ENCODE measurements around the gene UBE3B. TPM values are rescaled to one million over a fixed set of nuclear protein-coding genes. Genes with fewer than 3 reads are reported as not detected.

The UBE3B gene
- total RNA-seq, 3 donors from 2014 or later, result 24.1 to 25.4 (median 24.4) TPM

DNA sequence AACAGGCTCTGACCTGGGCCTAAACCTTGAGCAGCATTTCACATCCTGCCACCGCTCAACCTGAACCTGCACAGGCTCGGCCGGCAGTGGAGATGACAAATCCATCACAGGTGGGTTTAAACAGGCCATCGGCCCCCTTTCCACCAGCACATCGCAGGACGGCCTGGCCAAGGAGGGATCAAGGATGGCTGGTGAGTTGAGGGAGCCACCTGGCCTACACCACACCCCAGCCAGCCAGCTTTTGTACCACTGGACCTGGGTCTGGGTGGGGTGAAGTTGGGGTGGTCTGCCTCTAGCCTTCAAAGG, 81.7 kb downstream of the UBE3B start:
- Mint-ChIP-seq H3K4me3 (no peak overlapping the region), H3K9me3 (no peaks in the 10 kb centered on the region), H3K36me3 (ENCODE audit: insufficient read depth) (peaks cover 19% of the 10 kb centered on the region), H3K27me3 (ENCODE audit: low read depth) (no peaks in the 10 kb centered on the region), H3K4me1 (ENCODE audit: low read depth) (no peaks in the 10 kb centered on the region)
- DNase-seq (no peak), ATAC-seq (no peak)

GRCh38 chr12:109559601-109560000, 82.2 kb downstream of the UBE3B start:
- ATAC-seq (no peak), DNase-seq (no peak)
- H3K4me3 Mint-ChIP-seq, result no peak overlapping the region
- H3K27me3 Mint-ChIP-seq (ENCODE audit: low read depth), result no peaks in the 10 kb centered on the region
- peaks cover 19% of the 10 kb centered on the region for H3K36me3 Mint-ChIP-seq (ENCODE audit: insufficient read depth)
- H3K9me3 Mint-ChIP-seq, result no peaks in the 10 kb centered on the region
- no peaks in the 10 kb centered on the region for H3K4me1 Mint-ChIP-seq (ENCODE audit: low read depth)

- DNase-seq, result no peak
- H3K36me3 Mint-ChIP-seq (ENCODE audit: insufficient read depth), result peaks cover 19% of the 10 kb centered on the region
- no peaks in the 10 kb centered on the region for H3K9me3 Mint-ChIP-seq
- H3K4me1 Mint-ChIP-seq (ENCODE audit: low read depth), result no peaks in the 10 kb centered on the region
- ATAC-seq, result no peak
- no peak overlapping the region for H3K4me3 Mint-ChIP-seq
- no peaks in the 10 kb centered on the region for H3K27me3 Mint-ChIP-seq (ENCODE audit: low read depth)
These were observed 83.7 kb downstream of the UBE3B start for GRCh38 chr12:109560867-109561710.

GRCh38 chr12:109561711-109562030, 84.2 kb downstream of the UBE3B start:
- Mint-ChIP-seq H3K9me3 (no peaks in the 10 kb centered on the region), H3K36me3 (ENCODE audit: insufficient read depth) (peaks cover 16% of the 10 kb centered on the region), H3K4me3 (no peak overlapping the region), H3K27me3 (ENCODE audit: low read depth) (no peaks in the 10 kb centered on the region), H3K4me1 (ENCODE audit: low read depth) (no peaks in the 10 kb centered on the region)
- ATAC-seq (no peak), DNase-seq (no peak)

DNA sequence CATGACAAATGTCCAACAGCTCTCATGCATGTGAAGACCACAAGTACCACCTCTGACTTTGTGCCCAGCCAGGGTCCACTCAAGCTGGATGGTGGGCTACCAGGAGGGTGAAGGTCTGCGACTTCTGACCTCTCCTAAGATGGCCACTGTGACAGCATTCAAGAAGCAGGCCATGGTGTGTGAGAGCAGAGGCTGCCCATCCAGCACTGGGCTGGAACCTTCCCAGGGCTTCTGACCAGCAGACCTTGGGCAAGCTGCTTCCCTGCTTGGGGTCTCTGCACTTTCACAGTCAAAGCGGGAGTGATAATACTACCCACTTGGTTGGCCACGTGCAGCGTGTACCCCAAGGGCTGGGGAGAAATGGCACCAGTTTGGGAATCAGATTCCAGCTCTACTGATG, 85.4 kb downstream of the UBE3B start:
- no peaks in the 10 kb centered on the region for H3K27me3 Mint-ChIP-seq (ENCODE audit: low read depth)
- ATAC-seq (no peak), DNase-seq (no peak)
- no peaks in the 10 kb centered on the region for H3K9me3 Mint-ChIP-seq
- peaks cover 20% of the 10 kb centered on the region for H3K36me3 Mint-ChIP-seq (ENCODE audit: insufficient read depth)
- no peaks in the 10 kb centered on the region for H3K4me1 Mint-ChIP-seq (ENCODE audit: low read depth)
- H3K4me3 Mint-ChIP-seq, result no peak overlapping the region

DNA sequence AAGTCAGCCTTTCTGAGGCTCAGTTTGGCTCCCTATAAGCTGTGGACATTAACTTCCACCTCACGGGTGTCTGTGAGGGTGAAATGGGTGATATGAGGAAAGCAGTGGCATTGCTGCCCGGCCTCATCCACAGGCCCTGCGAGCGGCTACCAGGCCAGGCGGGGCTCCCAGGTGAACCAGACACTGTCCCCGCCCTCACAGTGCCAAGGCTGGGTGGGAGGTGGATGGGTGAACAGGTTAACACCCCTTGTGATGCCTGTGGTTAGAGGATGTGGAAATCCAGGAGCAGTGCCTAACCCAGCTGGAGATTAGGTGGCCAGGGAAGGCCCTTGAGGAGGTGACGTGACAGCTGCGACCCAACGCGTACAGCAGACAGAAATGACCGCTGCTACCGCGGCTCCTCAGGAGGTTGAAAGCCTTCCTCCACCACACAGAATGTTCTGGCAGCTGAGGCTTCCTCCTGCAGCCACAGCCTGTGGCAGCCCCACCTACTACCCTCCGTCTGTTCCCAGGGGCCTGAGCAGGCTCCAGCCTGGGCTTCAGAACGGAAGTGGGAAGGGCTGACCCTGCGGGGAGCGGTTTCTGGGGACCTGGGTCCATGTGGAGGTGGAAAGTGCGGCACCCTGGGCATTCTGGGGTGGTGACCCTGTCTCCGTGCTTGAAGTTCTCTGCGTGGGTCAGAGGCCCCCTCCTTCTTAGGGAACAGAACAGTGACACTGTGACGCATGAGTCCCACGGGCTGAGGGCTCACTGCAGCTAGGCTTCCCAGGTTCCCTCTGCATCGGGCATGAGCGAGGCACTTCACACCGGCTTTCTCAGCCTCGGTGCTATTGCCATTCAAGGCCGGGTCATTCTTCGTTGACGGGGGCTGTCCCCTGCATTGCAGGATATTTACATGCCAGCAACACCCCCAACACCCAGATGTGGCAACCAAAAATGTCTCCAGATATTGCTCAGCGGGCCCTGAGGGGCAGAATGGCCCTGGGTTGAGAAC, 86.2 kb downstream of the UBE3B start:
- no peak overlapping the region for H3K4me3 Mint-ChIP-seq
- H3K4me1 Mint-ChIP-seq (ENCODE audit: low read depth), result no peaks in the 10 kb centered on the region
- peaks cover 20% of the 10 kb centered on the region for H3K36me3 Mint-ChIP-seq (ENCODE audit: insufficient read depth)
- ATAC-seq (no peak), DNase-seq (no peak)
- no peaks in the 10 kb centered on the region for H3K27me3 Mint-ChIP-seq (ENCODE audit: low read depth)
- H3K9me3 Mint-ChIP-seq, result no peaks in the 10 kb centered on the region

DNA sequence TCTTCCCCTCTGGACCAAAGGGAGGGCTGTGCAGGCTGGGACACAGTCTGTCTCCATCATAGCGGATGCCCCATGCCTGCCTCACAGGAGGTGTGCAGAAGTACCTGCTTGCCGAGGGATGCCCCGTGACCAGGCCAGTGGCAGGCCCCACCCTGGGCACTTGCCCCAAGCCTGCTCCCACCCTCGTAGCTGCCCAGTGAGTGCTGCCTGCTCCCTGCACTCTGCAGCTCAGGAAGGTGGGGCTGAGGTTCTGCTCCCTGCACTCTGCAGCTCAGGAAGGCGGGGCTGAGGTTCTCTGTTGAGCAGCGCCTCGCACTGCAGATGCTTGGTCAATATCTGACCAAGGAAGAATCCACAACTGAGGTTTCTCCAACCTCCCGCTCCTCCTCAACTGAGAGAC, 89.0 kb downstream of the UBE3B start:
- no peak for DNase-seq
- H3K9me3 Mint-ChIP-seq, result no peaks in the 10 kb centered on the region
- H3K36me3 Mint-ChIP-seq (ENCODE audit: insufficient read depth), result peaks cover 21% of the 10 kb centered on the region
- ATAC-seq, result no peak
- H3K4me1 Mint-ChIP-seq (ENCODE audit: low read depth), result no peaks in the 10 kb centered on the region
- no peak overlapping the region for H3K4me3 Mint-ChIP-seq
- H3K27me3 Mint-ChIP-seq (ENCODE audit: low read depth), result no peaks in the 10 kb centered on the region

DNA sequence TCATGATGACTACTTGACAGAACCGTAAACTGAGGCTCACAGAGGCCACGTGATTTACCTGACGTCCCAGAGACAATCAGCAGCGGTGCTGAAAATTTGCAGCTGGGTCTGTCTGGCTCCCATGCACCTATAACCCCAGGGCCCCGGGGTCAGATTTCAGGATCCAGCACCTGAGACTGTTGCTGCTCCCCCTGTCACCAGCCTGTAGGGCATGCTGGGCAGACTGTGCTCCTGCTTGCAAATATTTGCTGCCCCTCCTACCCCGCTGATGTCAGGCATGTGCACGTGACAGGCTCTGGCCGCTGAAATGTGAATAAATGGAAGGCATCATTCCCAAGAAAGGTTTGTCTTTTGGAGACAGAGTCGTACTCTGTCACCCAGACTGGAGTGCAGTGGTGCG, 89.9 kb downstream of the UBE3B start:
- H3K9me3 Mint-ChIP-seq, result no peaks in the 10 kb centered on the region
- H3K4me3 Mint-ChIP-seq, result no peak overlapping the region
- no peak for ATAC-seq
- H3K27me3 Mint-ChIP-seq (ENCODE audit: low read depth), result no peaks in the 10 kb centered on the region
- H3K36me3 Mint-ChIP-seq (ENCODE audit: insufficient read depth), result peaks cover 12% of the 10 kb centered on the region
- no peak for DNase-seq
- peaks cover 4% of the 10 kb centered on the region for H3K4me1 Mint-ChIP-seq (ENCODE audit: low read depth)

GRCh38 chr12:109567967-109568366, 90.5 kb downstream of the UBE3B start:
- no peak overlapping the region for H3K4me3 Mint-ChIP-seq
- peaks cover 8% of the 10 kb centered on the region for H3K4me1 Mint-ChIP-seq (ENCODE audit: low read depth)
- no peak for DNase-seq
- ATAC-seq, result no peak
- H3K36me3 Mint-ChIP-seq (ENCODE audit: insufficient read depth), result peaks cover 9% of the 10 kb centered on the region
- no peaks in the 10 kb centered on the region for H3K9me3 Mint-ChIP-seq
- H3K27me3 Mint-ChIP-seq (ENCODE audit: low read depth), result no peaks in the 10 kb centered on the region

DNA sequence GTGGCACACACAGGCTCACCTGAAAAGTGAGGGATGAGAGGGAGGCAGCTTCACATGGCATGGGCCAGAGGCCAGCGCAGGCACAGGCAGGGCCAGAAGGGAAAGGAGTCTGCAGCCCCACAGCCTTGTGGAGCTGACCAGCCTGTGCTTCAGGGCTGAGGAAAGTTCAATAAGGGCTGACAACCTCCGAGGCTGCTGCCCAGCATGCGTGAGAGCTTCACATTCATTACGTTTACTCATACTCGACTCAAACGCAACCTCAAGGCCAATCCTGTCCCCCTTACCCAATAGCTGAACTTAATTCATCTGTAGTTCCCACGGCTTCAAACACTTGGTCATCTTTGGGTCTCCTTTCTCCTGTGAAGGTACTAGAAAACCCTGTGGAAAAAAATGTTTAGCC, 91.1 kb downstream of the UBE3B start:
- H3K36me3 Mint-ChIP-seq (ENCODE audit: insufficient read depth), result peaks cover 9% of the 10 kb centered on the region
- ATAC-seq, result no peak
- H3K9me3 Mint-ChIP-seq, result no peaks in the 10 kb centered on the region
- H3K27me3 Mint-ChIP-seq (ENCODE audit: low read depth), result no peaks in the 10 kb centered on the region
- no peak for DNase-seq
- H3K4me3 Mint-ChIP-seq, result no peak overlapping the region
- H3K4me1 Mint-ChIP-seq (ENCODE audit: low read depth), result peaks cover 11% of the 10 kb centered on the region

- Mint-ChIP-seq H3K4me1 (ENCODE audit: low read depth) (peaks cover 26% of the 10 kb centered on the region), H3K9me3 (no peaks in the 10 kb centered on the region), H3K27me3 (ENCODE audit: low read depth) (no peaks in the 10 kb centered on the region), H3K36me3 (ENCODE audit: insufficient read depth) (peaks cover 8% of the 10 kb centered on the region), H3K4me3 (peak overlapping the region; percentile 87)
- no peak for DNase-seq
- ATAC-seq, result no peak
These were observed 94.5 kb downstream of the UBE3B start for GRCh38 chr12:109571773-109572505.

GRCh38 chr12:109572506-109572845, 95.0 kb downstream of the UBE3B start:
- no peaks in the 10 kb centered on the region for H3K9me3 Mint-ChIP-seq
- no peak for ATAC-seq
- DNase-seq, result no peak
- H3K27me3 Mint-ChIP-seq (ENCODE audit: low read depth), result no peaks in the 10 kb centered on the region
- H3K4me1 Mint-ChIP-seq (ENCODE audit: low read depth), result peaks cover 26% of the 10 kb centered on the region
- H3K36me3 Mint-ChIP-seq (ENCODE audit: insufficient read depth), result peaks cover 9% of the 10 kb centered on the region
- peak overlapping the region; percentile 87 for H3K4me3 Mint-ChIP-seq

GRCh38 chr12:109573029-109573913, 95.8 kb downstream of the UBE3B start, which contains the start of the genes MMAB and MVK:
MMAB (minus strand) TSS chr12:109573504; CDS start chr12:109573480, 24 bp downstream.
MVK (plus strand) TSS chr12:109573794; CDS start chr12:109574823, 1,029 bp downstream.
- peaks cover 26% of the 10 kb centered on the region for H3K4me1 Mint-ChIP-seq (ENCODE audit: low read depth)
- H3K27me3 Mint-ChIP-seq (ENCODE audit: low read depth), result no peaks in the 10 kb centered on the region
- peak; percentile 97 for DNase-seq
- no peaks in the 10 kb centered on the region for H3K9me3 Mint-ChIP-seq
- peaks cover 13% of the 10 kb centered on the region for H3K36me3 Mint-ChIP-seq (ENCODE audit: insufficient read depth)
- peak; percentile 97 to 98 for ATAC-seq
- peak within 1 kb of the TSS; percentile 87 for H3K4me3 Mint-ChIP-seq

Data from activated T-cell treated with anti-CD3 and anti-CD28 coated beads, Interleukin-2, amount 50 U/mL, for 4 hours (primary cell).